ENCODE measurements around the gene PRRX2. TPM values are rescaled to one million over a fixed set of nuclear protein-coding genes. Genes with fewer than 3 reads are reported as not detected.

Gene PRRX2
- total and polyA plus RNA-seq, 2 experiments from 2014 or later = 5.8 to 8.3 TPM

GRCh38 chr9:129673602-129674001 is 8.2 kb downstream of the PRRX2 start:
- H3K9me3 Mint-ChIP-seq = no peaks in the 10 kb centered on the region
- no peaks in the 10 kb centered on the region for H3K36me3 Mint-ChIP-seq (ENCODE audit: low read depth)
- no peaks in the 10 kb centered on the region for H3K79me2 ChIP-seq (replicated peaks; ENCODE audit: insufficient read depth)

GRCh38 chr9:129674229-129674628 is 8.8 kb downstream of the PRRX2 start:
- Histone ChIP-seq H3K27me3 (ENCODE audit: insufficient read depth) (no peaks in the 10 kb centered on the region), H4K20me1 (replicated peaks; ENCODE audit: insufficient read depth) (no peaks in the 10 kb centered on the region)
- no peak overlapping the region for H3K4me3 Mint-ChIP-seq
- no peak for TF ChIP-seq NANOG (IDR thresholded peaks at IDR 0.05; ENCODE audit: borderline replicate concordance)
- no peak for TF ChIP-seq CREB1 (CRISPR knock-in tag; IDR thresholded peaks at IDR 0.05; ENCODE audit: low read depth)
- TF ChIP-seq POLR2AphosphoS5 (IDR thresholded peaks at IDR 0.05; ENCODE audit: low read depth) = no peak
- no peak for TF ChIP-seq ZNF462 (CRISPR knock-in tag; IDR thresholded peaks at IDR 0.05)

More at GRCh38 chr9:129673602-129674001, 8.2 kb downstream of the PRRX2 start:
- Mint-ChIP-seq H3K4me1 (peaks cover 22% of the 10 kb centered on the region), H3K4me3 (no peak overlapping the region), H3K27me3 (ENCODE audit: insufficient read depth, low read depth, poor library complexity) (peaks cover 15% of the 10 kb centered on the region), H3K27ac (no peak overlapping the region)
- DNase-seq (ENCODE audit: low spot score) (no peak), ATAC-seq (no peak)
- Histone ChIP-seq H3K9me2 (ENCODE audit: insufficient read depth) (no peaks in the 10 kb centered on the region), H4K20me1 (replicated peaks; ENCODE audit: insufficient read depth) (no peaks in the 10 kb centered on the region), H3K36me3 (ENCODE audit: insufficient read depth) (no peaks in the 10 kb centered on the region), H3K27me3 (ENCODE audit: insufficient read depth) (no peaks in the 10 kb centered on the region), H3K4me3 (no peak overlapping the region), H3F3A (replicated peaks; ENCODE audit: low read depth) (no peaks in the 10 kb centered on the region), H3K27ac (ENCODE audit: low read depth) (no peak overlapping the region), H2AFZ (no peak overlapping the region), H3K4me1 (ENCODE audit: insufficient read depth) (peaks cover 9% of the 10 kb centered on the region; the same call in 1 of the 2 replicates), H3K4me2 (no peak overlapping the region)
- TF ChIP-seq NANOG (IDR thresholded peaks at IDR 0.05; ENCODE audit: borderline replicate concordance) (no peak), ZNF114 (CRISPR knock-in tag; IDR thresholded peaks at IDR 0.05) (no peak), EZH2 (IDR thresholded peaks at IDR 0.05; ENCODE audit: low read depth, unreplicated experiment) (no peak), STAT1 (IDR thresholded peaks at IDR 0.05; ENCODE audit: unreplicated experiment) (no peak), EZH2phosphoT487 (IDR thresholded peaks at IDR 0.05; ENCODE audit: unreplicated experiment) (no peak), ZNF331 (CRISPR knock-in tag; IDR thresholded peaks at IDR 0.05; ENCODE audit: low read depth) (no peak), ETS1 (IDR thresholded peaks at IDR 0.05) (no peak), CREB1 (CRISPR knock-in tag; IDR thresholded peaks at IDR 0.05; ENCODE audit: low read depth) (no peak), POLR2AphosphoS5 (IDR thresholded peaks at IDR 0.05; ENCODE audit: low read depth) (no peak)
- TF ChIP-seq, protein P1, sequence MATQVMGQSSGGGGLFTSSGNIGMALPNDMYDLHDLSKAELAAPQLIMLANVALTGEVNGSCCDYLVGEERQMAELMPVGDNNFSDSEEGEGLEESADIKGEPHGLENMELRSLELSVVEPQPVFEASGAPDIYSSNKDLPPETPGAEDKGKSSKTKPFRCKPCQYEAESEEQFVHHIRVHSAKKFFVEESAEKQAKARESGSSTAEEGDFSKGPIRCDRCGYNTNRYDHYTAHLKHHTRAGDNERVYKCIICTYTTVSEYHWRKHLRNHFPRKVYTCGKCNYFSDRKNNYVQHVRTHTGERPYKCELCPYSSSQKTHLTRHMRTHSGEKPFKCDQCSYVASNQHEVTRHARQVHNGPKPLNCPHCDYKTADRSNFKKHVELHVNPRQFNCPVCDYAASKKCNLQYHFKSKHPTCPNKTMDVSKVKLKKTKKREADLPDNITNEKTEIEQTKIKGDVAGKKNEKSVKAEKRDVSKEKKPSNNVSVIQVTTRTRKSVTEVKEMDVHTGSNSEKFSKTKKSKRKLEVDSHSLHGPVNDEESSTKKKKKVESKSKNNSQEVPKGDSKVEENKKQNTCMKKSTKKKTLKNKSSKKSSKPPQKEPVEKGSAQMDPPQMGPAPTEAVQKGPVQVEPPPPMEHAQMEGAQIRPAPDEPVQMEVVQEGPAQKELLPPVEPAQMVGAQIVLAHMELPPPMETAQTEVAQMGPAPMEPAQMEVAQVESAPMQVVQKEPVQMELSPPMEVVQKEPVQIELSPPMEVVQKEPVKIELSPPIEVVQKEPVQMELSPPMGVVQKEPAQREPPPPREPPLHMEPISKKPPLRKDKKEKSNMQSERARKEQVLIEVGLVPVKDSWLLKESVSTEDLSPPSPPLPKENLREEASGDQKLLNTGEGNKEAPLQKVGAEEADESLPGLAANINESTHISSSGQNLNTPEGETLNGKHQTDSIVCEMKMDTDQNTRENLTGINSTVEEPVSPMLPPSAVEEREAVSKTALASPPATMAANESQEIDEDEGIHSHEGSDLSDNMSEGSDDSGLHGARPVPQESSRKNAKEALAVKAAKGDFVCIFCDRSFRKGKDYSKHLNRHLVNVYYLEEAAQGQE (IDR thresholded peaks at IDR 0.05; ENCODE audit: unreplicated experiment) = no peak

More at GRCh38 chr9:129674229-129674628, 8.8 kb downstream of the PRRX2 start:
- no peak overlapping the region for H3K27ac Mint-ChIP-seq
- peaks cover 15% of the 10 kb centered on the region for H3K27me3 Mint-ChIP-seq (ENCODE audit: insufficient read depth, low read depth, poor library complexity)
- no peak overlapping the region for H2AFZ ChIP-seq
- no peaks in the 10 kb centered on the region for H3K9me2 ChIP-seq (ENCODE audit: insufficient read depth)
- no peak overlapping the region for H3K4me2 ChIP-seq
- no peaks in the 10 kb centered on the region for H3K79me2 ChIP-seq (replicated peaks; ENCODE audit: insufficient read depth)
- no peaks in the 10 kb centered on the region for H3F3A ChIP-seq (replicated peaks; ENCODE audit: low read depth)
- no peaks in the 10 kb centered on the region for H3K36me3 Mint-ChIP-seq (ENCODE audit: low read depth)
- no peak overlapping the region for H3K4me3 ChIP-seq
- H3K4me1 Mint-ChIP-seq = peaks cover 20% of the 10 kb centered on the region
- no peak overlapping the region for H3K27ac ChIP-seq (ENCODE audit: low read depth)
- ATAC-seq (no peak), DNase-seq (ENCODE audit: low spot score) (no peak)
- no peaks in the 10 kb centered on the region for H3K9me3 Mint-ChIP-seq
- H3K36me3 ChIP-seq (ENCODE audit: insufficient read depth) = no peaks in the 10 kb centered on the region
- peaks cover 9% of the 10 kb centered on the region; the same call in 1 of the 2 replicates for H3K4me1 ChIP-seq (ENCODE audit: insufficient read depth)

Data from GM23338 (cell line).